Adipose tissue (tissue), 3 donors: ENCODE measurements around the gene DRAM1. TPM values are rescaled to one million over a fixed set of nuclear protein-coding genes. Genes with fewer than 3 reads are reported as not detected.

ENCODE experiments used
- H3K27ac ChIP-seq: one replicate; pipeline ENCODE4 v1.5.1; 2013; ENCODE audit warnings: low read depth, low read length
- WGBS, 3 donors: extraction: QIAGEN DNeasy Blood & Tissue Kit; methylation state at CpG; one replicate each; pipeline ENCODE4 v1.1.7; 2013; 5-methylcytosine and 5-hydroxymethylcytosine counted together
- polyA plus RNA-seq, 3 donors: library from polyadenylated mRNA; stranded (reverse); fragments of 200-250 nt; gene quantifications; one replicate each; pipeline ENCODE4 v1.2.3, GENCODE V29; 2013
- donor health status: healthy with polysubstance abuse.
- donor health status: Bipolar disorder and iron deficiency.
- donor health status: healthy.

Gene DRAM1
- polyA plus RNA-seq, 3 donors: 3.9 to 30.8 (median 13.1) TPM

DNA sequence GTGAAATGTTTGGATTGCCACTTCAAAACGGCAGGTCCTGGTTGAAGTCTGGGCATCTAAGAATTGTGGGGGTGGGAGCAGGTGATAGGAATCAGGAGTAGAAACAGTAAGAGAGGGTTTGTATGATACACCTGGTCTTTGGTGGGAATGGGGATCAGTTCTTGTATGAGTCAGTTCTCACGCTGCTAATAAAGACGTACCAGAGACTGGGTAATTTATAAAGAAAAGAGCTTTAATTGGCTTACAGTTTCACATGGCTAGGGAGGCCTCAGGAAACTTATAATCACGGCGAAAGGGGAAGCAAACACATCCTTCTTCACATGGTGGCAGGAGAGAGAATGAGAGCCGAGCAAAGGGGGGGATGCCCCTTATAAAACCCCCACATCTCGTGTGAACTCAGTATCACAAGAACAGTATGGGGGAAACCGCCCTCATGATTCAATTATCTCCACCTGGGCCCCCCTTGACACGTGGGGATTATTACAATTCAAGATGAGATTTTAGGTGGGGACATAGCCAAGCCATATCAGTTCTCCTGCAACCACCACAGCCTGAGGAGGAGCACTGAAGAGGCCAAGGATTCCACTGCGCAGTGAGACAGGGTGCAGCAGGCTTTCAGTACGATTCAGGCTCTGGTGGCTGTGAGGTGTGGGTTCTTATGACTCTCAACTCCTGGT, 52.1 kb downstream of the DRAM1 start:
- no peak overlapping the region for H3K27ac ChIP-seq
- 80 to 83% (median 81%) methylated on average over 11 of the region's 11 CpGs for WGBS, 3 donors

GRCh38 chr12:101931498-101932326, 54.3 kb downstream of the DRAM1 start:
- H3K27ac ChIP-seq: no peak overlapping the region
- 70 to 83% (median 82%) methylated on average over 5 of the region's 5 CpGs for WGBS, 3 donors

- no peak overlapping the region for H3K27ac ChIP-seq
- 53 to 75% (median 60%) methylated on average over 5 of the region's 5 CpGs for WGBS, 3 donors
Measured at GRCh38 chr12:101933866-101934514, 56.6 kb downstream of the DRAM1 start.

DNA sequence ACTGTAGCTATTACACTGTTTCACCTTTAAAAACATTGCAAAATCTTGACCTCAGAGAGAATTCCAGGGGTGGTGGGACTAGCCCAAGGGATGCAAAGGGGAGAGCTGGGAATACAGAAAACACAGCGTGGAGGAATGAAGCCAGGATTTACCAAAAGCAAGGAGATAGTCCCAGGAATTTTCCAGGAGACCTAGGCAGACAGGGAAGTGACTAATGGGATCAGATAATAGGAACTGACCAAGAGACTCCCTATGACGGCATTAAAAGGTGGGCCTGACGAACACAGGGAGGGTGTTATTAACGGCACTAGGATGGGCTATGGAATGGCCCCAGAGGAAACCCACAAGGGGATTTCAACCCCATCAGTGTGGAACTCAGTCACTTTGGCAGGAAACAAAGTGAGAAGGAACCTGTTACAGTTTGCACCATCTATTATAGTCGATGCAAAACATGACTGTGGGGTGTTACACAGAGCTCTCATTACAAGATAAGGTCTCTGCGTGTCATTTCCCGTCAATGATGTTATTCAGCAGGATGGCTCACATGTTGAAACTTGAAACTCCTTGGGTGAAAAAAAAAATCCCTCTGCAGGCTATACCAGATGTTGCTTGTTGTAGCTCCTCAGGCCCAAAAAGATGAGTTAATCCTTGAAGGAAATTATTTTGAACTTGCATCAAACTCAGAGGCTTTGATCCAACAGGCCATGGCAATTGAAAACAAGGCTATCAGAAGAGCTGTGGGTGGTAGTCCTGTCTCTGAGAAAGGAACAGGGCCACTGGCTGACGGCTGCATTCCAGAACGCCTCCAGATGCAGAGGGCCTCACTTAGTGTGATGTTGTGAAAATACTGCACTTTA, 58.7 kb downstream of the DRAM1 start:
- 30 to 44% (median 34%) methylated on average over 9 of the region's 9 CpGs for WGBS, 3 donors
- no peak overlapping the region for H3K27ac ChIP-seq

DNA sequence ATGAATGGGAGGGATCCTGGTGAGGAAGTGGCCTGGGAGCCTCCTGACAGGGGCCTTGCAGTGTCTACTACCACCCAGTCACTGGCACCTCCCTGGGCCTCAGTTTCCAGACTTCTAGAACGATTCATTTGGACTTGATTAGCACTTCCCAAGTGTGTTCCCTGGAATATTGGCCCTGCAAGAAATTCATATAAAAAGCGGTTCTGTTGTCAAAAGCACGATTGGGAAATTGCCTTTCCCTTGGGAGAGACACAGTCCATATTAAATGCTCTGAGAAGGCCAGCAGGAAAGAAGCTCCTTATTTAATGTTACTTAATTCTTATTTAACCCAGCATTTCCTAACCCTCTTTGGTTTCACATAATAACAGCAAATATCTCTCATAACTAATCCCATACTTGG, 61.9 kb downstream of the DRAM1 start:
- 41 to 57% (median 47%) methylated on average over 3 of the region's 3 CpGs for WGBS, 3 donors
- no peak overlapping the region for H3K27ac ChIP-seq

- 2 to 7% (median 7%) methylated on average over 3 of the region's 3 CpGs for WGBS, 3 donors
- H3K27ac ChIP-seq: no peak overlapping the region
Measured at GRCh38 chr12:101939856-101940265, 62.5 kb downstream of the DRAM1 start.

DNA sequence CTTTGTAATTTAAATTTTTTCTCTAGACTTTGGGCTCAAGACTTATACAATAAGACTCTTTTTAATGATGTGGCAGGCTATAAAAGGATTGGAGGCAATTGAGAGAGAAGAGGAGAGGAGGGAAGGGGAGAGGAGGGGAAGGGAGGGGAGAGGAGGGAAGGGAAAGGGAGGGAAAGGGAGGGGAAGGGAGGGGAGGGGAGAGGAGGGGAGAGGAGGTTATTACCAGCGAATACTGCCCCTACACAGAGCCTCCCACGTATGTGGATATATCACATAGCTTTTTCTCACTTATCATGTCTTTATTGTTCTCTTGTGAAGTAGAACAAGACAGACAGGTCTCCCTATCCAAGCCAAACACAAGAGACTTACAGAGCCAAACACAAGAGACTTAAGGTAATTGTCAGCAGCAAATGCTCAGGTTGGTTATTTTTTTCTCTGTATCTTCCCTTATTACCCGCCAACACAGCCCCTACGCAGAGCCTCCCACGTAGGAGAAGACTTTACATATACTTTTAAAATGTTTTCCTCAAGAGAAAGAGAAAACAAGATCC, 63.1 kb downstream of the DRAM1 start:
- WGBS, 3 donors: 57 to 71% (median 62%) methylated on average over 5 of the region's 5 CpGs

GRCh38 chr12:101941306-101942249, 64.2 kb downstream of the DRAM1 start:
- peak overlapping the region; percentile 3 for H3K27ac ChIP-seq
- WGBS, 3 donors: 50 to 71% (median 67%) methylated on average over 4 of the region's 4 CpGs

More for the DNA sequence above, 63.1 kb downstream of the DRAM1 start:
- H3K27ac ChIP-seq: no peak overlapping the region

GRCh38 chr12:101942250-101942605, 64.8 kb downstream of the DRAM1 start:
- H3K27ac ChIP-seq: no peak overlapping the region

DNA sequence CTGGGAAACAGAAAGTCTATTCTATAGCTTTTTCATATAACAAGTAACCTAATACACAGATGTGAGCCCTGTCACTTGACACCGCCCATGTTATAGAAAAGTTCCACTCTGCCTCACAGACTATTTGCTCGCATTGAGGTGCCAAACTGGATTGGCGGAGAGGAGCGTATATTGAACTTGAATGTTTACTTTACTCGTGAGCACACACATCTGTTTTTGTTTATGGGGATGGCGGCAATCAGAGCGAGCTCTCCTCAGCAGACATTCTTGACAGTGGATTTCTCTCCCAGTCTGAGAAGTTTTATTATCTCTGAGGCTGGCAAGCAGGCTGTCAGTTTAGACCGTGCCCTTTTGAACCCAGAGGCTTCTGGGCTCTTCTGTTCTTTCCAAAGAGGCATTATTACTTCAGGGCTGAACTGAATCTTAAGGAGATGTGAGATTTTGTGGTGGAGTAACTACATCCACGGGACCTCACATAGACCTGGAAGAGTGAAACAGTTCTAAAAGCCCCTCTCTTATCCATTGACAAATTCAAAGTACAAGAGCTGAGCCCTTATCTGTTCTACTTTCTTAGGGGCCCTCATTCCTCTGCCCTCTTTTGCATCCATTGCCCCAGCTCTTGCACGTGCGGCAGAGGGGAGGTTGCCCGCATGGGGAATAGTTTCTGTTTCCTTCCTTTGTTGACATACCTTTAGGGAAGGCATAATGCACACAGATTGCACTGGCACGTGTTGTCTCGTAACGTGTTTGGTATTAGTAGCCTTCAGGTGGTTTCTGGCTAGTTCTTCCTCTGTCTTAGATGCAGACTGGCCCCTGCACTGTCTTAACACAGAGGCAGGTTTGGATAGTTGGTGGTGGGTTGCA, 68.2 kb downstream of the DRAM1 start:
- no peak overlapping the region for H3K27ac ChIP-seq
- 35 to 81% (median 58%) methylated on average over 15 of the region's 15 CpGs for WGBS, 3 donors

More at GRCh38 chr12:101942250-101942605, 64.8 kb downstream of the DRAM1 start:
- WGBS, 3 donors: 96 to 100% (median 100%) methylated on average over 1 of the region's 1 CpG

DNA sequence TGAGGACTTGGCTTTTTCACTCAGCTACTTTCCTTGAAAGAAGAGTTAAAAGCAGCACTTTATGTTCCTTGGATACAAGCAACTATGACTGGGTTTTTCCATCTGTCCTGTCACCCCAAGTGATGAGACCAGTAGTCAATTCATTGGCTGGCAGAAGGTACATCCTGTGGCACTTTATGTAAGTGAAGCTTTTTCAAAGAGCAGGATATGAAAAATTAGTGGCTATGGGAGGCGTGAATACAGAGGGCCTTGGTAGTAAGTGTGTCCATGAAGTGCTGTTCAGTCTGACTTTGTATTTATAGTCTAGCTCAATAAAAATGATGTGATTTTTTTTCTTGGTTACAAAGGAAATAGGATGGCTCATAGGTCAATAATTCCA, 68.8 kb downstream of the DRAM1 start:
- WGBS, 3 donors: 75 to 87% (median 78%) methylated on average over 1 of the region's 1 CpG
- H3K27ac ChIP-seq: no peak overlapping the region

GRCh38 chr12:101947316-101947715, 69.9 kb downstream of the DRAM1 start:
- WGBS, 3 donors: 76 to 92% (median 90%) methylated on average over 1 of the region's 1 CpG

GRCh38 chr12:101948365-101948764, 71.0 kb downstream of the DRAM1 start:
- H3K27ac ChIP-seq: no peak overlapping the region
- WGBS, 3 donors: 89 to 95% (median 93%) methylated on average over 3 of the region's 3 CpGs

More at GRCh38 chr12:101947316-101947715, 69.9 kb downstream of the DRAM1 start:
- H3K27ac ChIP-seq: no peak overlapping the region

GRCh38 chr12:101951002-101951670, 73.8 kb downstream of the DRAM1 start:
- no peak overlapping the region for H3K27ac ChIP-seq
- WGBS, 3 donors: 76 to 87% (median 84%) methylated on average over 6 of the region's 6 CpGs

DNA sequence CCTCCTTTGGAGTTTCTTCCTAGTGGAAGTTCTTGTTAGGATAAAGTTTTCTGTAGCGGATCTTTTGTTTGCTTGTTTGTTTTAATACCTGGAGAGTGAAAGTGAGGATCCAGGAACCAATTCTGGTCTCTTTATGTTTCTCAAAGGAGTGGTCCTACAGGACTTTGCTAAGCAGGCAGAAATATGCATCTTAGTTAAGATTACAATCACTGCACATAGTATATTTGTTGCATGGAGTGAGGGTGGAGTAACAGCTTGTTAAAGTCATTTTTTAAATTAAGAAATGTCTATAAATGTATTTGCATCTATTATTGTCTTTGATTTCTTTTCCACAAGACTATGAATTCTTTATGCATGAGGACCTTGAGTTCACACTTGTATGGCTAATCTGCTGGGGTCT, 76.7 kb downstream of the DRAM1 start:
- WGBS, 3 donors: 92 to 100% (median 97%) methylated on average over 1 of the region's 1 CpG
- H3K27ac ChIP-seq: no peak overlapping the region

- no peak overlapping the region for H3K27ac ChIP-seq
- 81 to 96% (median 89%) methylated on average over 1 of the region's 1 CpG for WGBS, 3 donors
Measured at GRCh38 chr12:101954676-101955075, 77.3 kb downstream of the DRAM1 start.
